D341Med (cell line): ENCODE measurements around the gene OLR1.
A peak's percentile ranks its signal among the peaks of the same experiment; 100 is the strongest.
"Not testable (repeated sequence)": the region's sequence is repeated elsewhere in the genome, so short reads cannot be mapped to it uniquely, and the experiment has no call there.

Experiments
- DNase-seq: peaks from one replicate; pipeline ENCODE4 v3.0.0; 2012; ENCODE audit warnings: low spot score

The OLR1 gene

GRCh38 chr12:10171973-10172728, at the start of gene OLR1:
Gene OLR1, minus strand, starts transcription at chr12:10172132. Its CDS starts 55 bp downstream, at chr12:10172077.
- no peak for DNase-seq

GRCh38 chr12:10220398-10221077, 48.6 kb upstream of the OLR1 start:
- peak; percentile 81 for DNase-seq

- DNase-seq = no peak
Measured at GRCh38 chr12:10218021-10218420, 46.1 kb upstream of the OLR1 start.

- not testable (repeated sequence) for DNase-seq
Measured at GRCh38 chr12:10215946-10216345, 44.0 kb upstream of the OLR1 start.

GRCh38 chr12:10215436-10215835, 43.5 kb upstream of the OLR1 start:
- DNase-seq = no peak

- no peak for DNase-seq
Measured at GRCh38 chr12:10214895-10215267, 42.9 kb upstream of the OLR1 start.

GRCh38 chr12:10214136-10214894, 42.4 kb upstream of the OLR1 start:
- no peak for DNase-seq

- DNase-seq = peak; percentile 71
Measured at GRCh38 chr12:10213168-10214135, 41.5 kb upstream of the OLR1 start.

GRCh38 chr12:10212739-10213131, 40.8 kb upstream of the OLR1 start, which contains the start of gene GABARAPL1:
Gene GABARAPL1, plus strand, starts transcription at chr12:10212877. Its CDS starts 253 bp downstream, at chr12:10213130.
- peak; percentile 92 for DNase-seq

- DNase-seq = peak; percentile 93
Measured at GRCh38 chr12:10211940-10212738, 40.2 kb upstream of the OLR1 start.

- no peak for DNase-seq
Measured at GRCh38 chr12:10211101-10211939, 39.4 kb upstream of the OLR1 start.

- no peak for DNase-seq
Measured at GRCh38 chr12:10210225-10210624, 38.3 kb upstream of the OLR1 start.

- DNase-seq = no peak
Measured at GRCh38 chr12:10207136-10207535, 35.2 kb upstream of the OLR1 start.

GRCh38 chr12:10205220-10205807, 33.4 kb upstream of the OLR1 start:
- DNase-seq = no peak

- DNase-seq = not testable (repeated sequence)
Measured at GRCh38 chr12:10204495-10204894, 32.6 kb upstream of the OLR1 start.

- no peak for DNase-seq
Measured at GRCh38 chr12:10197879-10198278, 25.9 kb upstream of the OLR1 start.

- DNase-seq = no peak
Measured at GRCh38 chr12:10196210-10196609, 24.3 kb upstream of the OLR1 start.

- no peak for DNase-seq
Measured at GRCh38 chr12:10194160-10194670, 22.3 kb upstream of the OLR1 start.

GRCh38 chr12:10191865-10192264, 19.9 kb upstream of the OLR1 start:
- DNase-seq = no peak
